Upper lobe of left lung (tissue), 4 donors: ENCODE data around the gene KDSR.

Source experiments
- CTCF ChIP-seq, 6 experiments: fragments of 450-650 bp in 4 of 6; fragments of 200-600 bp in 2 of 6; sonication (generic) in 2 of 6; IDR thresholded peaks; one replicate each; pipeline ENCODE4 v1.5.1; 2016 to 2019; ENCODE audit warnings: antibody characterized with exemption in 6 of 6
- EP300 ChIP-seq, 4 donors: sonication (generic); formaldehyde crosslinking; IDR thresholded peaks; one replicate each; pipeline ENCODE4 v1.5.1; 2017; ENCODE audit warnings: antibody characterized with exemption in 4 of 4, control low read depth in 2 of 4

GRCh38 chr18:63373161-63373560 is 6.2 kb upstream of the KDSR start:
- TF ChIP-seq CTCF (IDR thresholded peaks at IDR 0.05): no peak
- TF ChIP-seq EP300 (IDR thresholded peaks at IDR 0.05): no peak
